ENCODE data around the gene KRT76. TPM values are rescaled to one million over a fixed set of nuclear protein-coding genes. Genes with fewer than 3 reads are reported as not detected.

KRT76 gene
- total RNA-seq, 1 experiment from 2014 or later = not detected

DNA sequence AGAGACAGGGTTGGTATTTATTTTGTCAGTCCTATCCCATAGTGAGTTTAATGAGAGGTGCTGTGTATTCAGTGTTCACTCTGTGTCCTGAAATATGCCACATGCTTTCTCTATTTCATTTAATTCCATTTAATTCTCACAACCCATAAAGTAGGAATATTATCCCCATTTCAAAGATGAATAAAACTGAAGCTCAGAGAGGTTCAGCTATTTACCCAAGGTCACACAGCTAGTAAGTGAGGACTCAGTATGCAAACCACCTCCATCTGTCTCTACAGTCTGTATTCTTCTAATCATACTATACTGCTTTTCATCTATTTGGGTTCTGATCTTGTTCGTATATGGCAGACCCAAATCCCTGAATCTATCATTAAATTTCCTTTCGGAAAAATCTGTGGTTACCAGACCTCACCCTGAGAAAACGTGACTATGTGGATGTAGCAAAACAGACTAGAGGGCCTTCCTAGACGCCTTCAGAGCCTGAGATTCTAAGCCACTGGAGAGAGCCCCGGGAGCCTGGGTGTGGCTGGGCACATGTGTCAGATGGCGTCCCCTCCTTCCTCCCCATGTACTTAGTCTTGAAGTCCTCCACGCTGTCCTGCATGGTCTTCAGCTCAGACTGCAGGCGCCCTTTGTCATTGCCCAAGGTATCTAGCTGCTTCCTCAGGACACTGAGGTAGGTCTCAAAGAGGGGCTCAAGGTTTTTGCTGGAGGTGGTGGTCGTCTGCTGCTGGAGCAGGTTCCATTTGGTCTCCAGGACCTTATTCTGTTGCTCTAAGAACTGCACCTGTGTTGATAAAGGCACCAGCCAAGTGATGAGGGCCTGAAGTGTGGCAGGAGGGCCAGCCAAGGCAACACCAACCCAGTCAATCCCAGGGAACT lies 34.3 kb upstream of the KRT76 start:
- no TSS peak for BruUV-seq (replicated peaks)
- POLR2A ChIA-PET = no interaction called here
- Histone ChIP-seq H3K9me2 (ENCODE audit: insufficient read depth) (no peaks in the 10 kb centered on the region), H3K4me2 (ENCODE audit: low read length) (no peak overlapping the region), H3K36me3 (ENCODE audit: control insufficient read depth in 1 of 2, insufficient read depth in 2 of 2, low read length in 2 of 2) (no peaks in the 10 kb centered on the region), H3K9ac (ENCODE audit: low read length) (no peak overlapping the region), H3K79me2 (ENCODE audit: insufficient read depth, low read length) (no peaks in the 10 kb centered on the region), H3K4me3 (replicated peaks in 1 of 2; ENCODE audit: low read depth in 1 of 2, low read length in 2 of 2) (no peak overlapping the region), H3K27me3 (ENCODE audit: insufficient read depth, low read length) (peaks cover 10% of the 10 kb centered on the region; the same call in 1 of the 2 replicates), H3K27ac (ENCODE audit: low read depth, low read length) (no peak overlapping the region), H3K9me3 (ENCODE audit: control insufficient read depth in 1 of 2, insufficient read depth in 1 of 2, low read depth in 1 of 2, low read length in 2 of 2) (no peaks in the 10 kb centered on the region), H2AFZ (ENCODE audit: low read depth, low read length, poor library complexity, severe bottlenecking) (no peak overlapping the region), H3K4me1 (ENCODE audit: control insufficient read depth in 1 of 2, insufficient read depth in 2 of 2, low read length in 2 of 2) (no peaks in the 10 kb centered on the region), H4K20me1 (ENCODE audit: insufficient read depth) (no peaks in the 10 kb centered on the region)
- CTCF ChIA-PET = no interaction called here
- DNase-seq (ENCODE audit: low read depth, low spot score) (no peak), ATAC-seq (no peak)
- TF ChIP-seq SRF (IDR thresholded peaks at IDR 0.05; ENCODE audit: low read depth) = no peak
- no peak for TF ChIP-seq EZH2phosphoT487 (IDR thresholded peaks at IDR 0.05; ENCODE audit: borderline replicate concordance)
- TF ChIP-seq ELF1 (IDR thresholded peaks at IDR 0.05; ENCODE audit: borderline replicate concordance, low read depth) = no peak
- TF ChIP-seq TCF7L2 (IDR thresholded peaks at IDR 0.05; ENCODE audit: borderline replicate concordance, extremely low read depth, insufficient read depth, insufficient read length) = no peak
- TF ChIP-seq, protein P1, sequence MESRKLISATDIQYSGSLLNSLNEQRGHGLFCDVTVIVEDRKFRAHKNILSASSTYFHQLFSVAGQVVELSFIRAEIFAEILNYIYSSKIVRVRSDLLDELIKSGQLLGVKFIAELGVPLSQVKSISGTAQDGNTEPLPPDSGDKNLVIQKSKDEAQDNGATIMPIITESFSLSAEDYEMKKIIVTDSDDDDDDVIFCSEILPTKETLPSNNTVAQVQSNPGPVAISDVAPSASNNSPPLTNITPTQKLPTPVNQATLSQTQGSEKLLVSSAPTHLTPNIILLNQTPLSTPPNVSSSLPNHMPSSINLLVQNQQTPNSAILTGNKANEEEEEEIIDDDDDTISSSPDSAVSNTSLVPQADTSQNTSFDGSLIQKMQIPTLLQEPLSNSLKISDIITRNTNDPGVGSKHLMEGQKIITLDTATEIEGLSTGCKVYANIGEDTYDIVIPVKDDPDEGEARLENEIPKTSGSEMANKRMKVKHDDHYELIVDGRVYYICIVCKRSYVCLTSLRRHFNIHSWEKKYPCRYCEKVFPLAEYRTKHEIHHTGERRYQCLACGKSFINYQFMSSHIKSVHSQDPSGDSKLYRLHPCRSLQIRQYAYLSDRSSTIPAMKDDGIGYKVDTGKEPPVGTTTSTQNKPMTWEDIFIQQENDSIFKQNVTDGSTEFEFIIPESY (IDR thresholded peaks at IDR 0.05; ENCODE audit: extremely low read depth, insufficient replicate concordance, low read length) = no peak
- no peak for TF ChIP-seq JUND (IDR thresholded peaks at IDR 0.05)
- TF ChIP-seq ZNF274 (IDR thresholded peaks at IDR 0.05; ENCODE audit: low read depth, low read length) = no peak
- TF ChIP-seq, protein P2, sequence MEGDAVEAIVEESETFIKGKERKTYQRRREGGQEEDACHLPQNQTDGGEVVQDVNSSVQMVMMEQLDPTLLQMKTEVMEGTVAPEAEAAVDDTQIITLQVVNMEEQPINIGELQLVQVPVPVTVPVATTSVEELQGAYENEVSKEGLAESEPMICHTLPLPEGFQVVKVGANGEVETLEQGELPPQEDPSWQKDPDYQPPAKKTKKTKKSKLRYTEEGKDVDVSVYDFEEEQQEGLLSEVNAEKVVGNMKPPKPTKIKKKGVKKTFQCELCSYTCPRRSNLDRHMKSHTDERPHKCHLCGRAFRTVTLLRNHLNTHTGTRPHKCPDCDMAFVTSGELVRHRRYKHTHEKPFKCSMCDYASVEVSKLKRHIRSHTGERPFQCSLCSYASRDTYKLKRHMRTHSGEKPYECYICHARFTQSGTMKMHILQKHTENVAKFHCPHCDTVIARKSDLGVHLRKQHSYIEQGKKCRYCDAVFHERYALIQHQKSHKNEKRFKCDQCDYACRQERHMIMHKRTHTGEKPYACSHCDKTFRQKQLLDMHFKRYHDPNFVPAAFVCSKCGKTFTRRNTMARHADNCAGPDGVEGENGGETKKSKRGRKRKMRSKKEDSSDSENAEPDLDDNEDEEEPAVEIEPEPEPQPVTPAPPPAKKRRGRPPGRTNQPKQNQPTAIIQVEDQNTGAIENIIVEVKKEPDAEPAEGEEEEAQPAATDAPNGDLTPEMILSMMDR (IDR thresholded peaks at IDR 0.05 in 2 of 3, conservative IDR thresholded peaks at IDR 0.05 in 1 of 3; ENCODE audit: borderline replicate concordance in 1 of 3, insufficient read depth in 1 of 3, low read depth in 2 of 3, low read length in 2 of 3) = no peak
- TF ChIP-seq CEBPB (IDR thresholded peaks at IDR 0.05; ENCODE audit: low read depth) = no peak
- TF ChIP-seq FOSL1 (IDR thresholded peaks at IDR 0.05; ENCODE audit: low read depth) = no peak
- no peak for TF ChIP-seq CBX3 (IDR thresholded peaks at IDR 0.05; ENCODE audit: low read depth)
- TF ChIP-seq EGR1 (IDR thresholded peaks at IDR 0.05; ENCODE audit: low read depth) = no peak
- TF ChIP-seq, protein P3, sequence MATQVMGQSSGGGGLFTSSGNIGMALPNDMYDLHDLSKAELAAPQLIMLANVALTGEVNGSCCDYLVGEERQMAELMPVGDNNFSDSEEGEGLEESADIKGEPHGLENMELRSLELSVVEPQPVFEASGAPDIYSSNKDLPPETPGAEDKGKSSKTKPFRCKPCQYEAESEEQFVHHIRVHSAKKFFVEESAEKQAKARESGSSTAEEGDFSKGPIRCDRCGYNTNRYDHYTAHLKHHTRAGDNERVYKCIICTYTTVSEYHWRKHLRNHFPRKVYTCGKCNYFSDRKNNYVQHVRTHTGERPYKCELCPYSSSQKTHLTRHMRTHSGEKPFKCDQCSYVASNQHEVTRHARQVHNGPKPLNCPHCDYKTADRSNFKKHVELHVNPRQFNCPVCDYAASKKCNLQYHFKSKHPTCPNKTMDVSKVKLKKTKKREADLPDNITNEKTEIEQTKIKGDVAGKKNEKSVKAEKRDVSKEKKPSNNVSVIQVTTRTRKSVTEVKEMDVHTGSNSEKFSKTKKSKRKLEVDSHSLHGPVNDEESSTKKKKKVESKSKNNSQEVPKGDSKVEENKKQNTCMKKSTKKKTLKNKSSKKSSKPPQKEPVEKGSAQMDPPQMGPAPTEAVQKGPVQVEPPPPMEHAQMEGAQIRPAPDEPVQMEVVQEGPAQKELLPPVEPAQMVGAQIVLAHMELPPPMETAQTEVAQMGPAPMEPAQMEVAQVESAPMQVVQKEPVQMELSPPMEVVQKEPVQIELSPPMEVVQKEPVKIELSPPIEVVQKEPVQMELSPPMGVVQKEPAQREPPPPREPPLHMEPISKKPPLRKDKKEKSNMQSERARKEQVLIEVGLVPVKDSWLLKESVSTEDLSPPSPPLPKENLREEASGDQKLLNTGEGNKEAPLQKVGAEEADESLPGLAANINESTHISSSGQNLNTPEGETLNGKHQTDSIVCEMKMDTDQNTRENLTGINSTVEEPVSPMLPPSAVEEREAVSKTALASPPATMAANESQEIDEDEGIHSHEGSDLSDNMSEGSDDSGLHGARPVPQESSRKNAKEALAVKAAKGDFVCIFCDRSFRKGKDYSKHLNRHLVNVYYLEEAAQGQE (IDR thresholded peaks at IDR 0.05; ENCODE audit: low read depth) = no peak
- no peak for TF ChIP-seq SIN3A (IDR thresholded peaks at IDR 0.05; ENCODE audit: low read depth)
- no peak for TF ChIP-seq ZFX (IDR thresholded peaks at IDR 0.05)
- RAD21 ChIA-PET (ENCODE audit: low non-redundant PET in 1 of 2, low total read pairs in 2 of 2, uncharacterized antibody in 2 of 2, unreplicated experiment in 2 of 2) = no interaction called here
- intact Hi-C loops (cut with micrococcal nuclease) = no loop called here
